AG04450 (cell line): Measurements from ENCODE around the gene HEYL. TPM values are rescaled to one million over a fixed set of nuclear protein-coding genes. Genes with fewer than 3 reads are reported as not detected.

Experiments used
- CTCF ChIA-PET: fragments of 300-600, 350-600 bp; formaldehyde crosslinking; extraction: SDS; loops from one replicate; lab custom pipeline; 2022; ENCODE audit warnings: antibody characterized with exemption, inconsistent platforms; lab: Charles Lee
- POLR2A ChIA-PET: fragments of 350-600 bp; formaldehyde crosslinking; extraction: SDS; loops from one replicate; lab custom pipeline; 2021; ENCODE audit warnings: antibody characterized with exemption, inconsistent platforms; lab: Yijun Ruan, JAX
- DNase-seq: peaks from one replicate; pipeline ENCODE4 v3.0.0-alpha.2; 2011; ENCODE audit warnings: low read depth, low spot score
- H3K27ac ChIP-seq: one replicate; pipeline ENCODE4 v1.5.1; 2012; ENCODE audit warnings: low read depth, low read length, control low read depth
- H3K27me3 ChIP-seq: one replicate; pipeline ENCODE4 v1.6.0; 2012; ENCODE audit warnings: low read length; ENCODE audit not compliant: control insufficient read depth, insufficient read depth
- H3K4me3 ChIP-seq: 2 replicates; pipeline ENCODE4 v1.5.1; 2011; ENCODE audit warnings: mild to moderate bottlenecking, low read depth, low read length, control low read depth
- H3K9me3 ChIP-seq: 2 replicates; pipeline ENCODE4 v1.5.1; 2012; ENCODE audit warnings: low read length; ENCODE audit not compliant: control insufficient read depth, insufficient read depth
- polyA plus RNA-seq: library from polyadenylated mRNA; depleted of rRNA; stranded (reverse); fragments of >200 nt; gene quantifications from 2 replicates; pipeline ENCODE4 v1.2.3, GENCODE V29; 2011
- TF ChIP-seq, protein P1 (sequence below): IDR thresholded peaks from 2 replicates; pipeline ENCODE4 v1.5.1; 2011; ENCODE audit warnings: low read depth, low read length, control low read depth, inconsistent platforms

HEYL gene
- polyA plus RNA-seq, 1 experiment, result 0.14 TPM

DNA sequence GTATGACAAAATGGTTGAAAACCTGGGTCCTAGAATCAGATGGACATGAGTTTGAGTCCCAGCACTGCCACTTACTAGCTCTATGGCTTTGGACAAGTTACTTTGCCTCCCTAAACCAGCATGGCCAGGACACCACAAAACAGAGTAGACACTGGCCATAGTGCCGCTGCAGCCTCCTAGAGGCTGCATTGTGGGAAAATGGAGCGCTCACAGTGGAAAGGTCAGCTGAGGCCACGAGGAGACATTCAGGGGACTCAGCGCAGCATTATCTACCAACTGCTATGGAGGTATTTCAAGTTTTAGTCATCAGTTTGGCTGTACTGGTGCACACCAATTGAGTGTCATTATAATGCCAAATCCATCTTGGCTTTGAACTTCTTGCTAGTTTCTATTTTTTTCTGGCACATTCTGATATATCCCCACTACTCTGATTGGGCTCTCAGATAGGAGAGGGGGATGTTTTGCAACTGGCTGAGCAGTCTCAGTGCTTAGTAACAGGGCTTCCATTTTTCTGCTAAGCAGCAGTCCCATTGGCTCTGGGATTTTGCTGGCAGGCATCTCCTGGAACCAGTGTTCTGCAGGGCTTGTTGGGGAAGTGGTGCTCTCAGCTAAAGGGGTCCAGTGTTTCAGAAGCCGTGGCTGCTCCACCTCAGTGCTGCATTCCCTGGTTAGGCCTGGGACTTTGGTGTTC, 16.3 kb upstream of the HEYL start:
- no peaks in the 10 kb centered on the region for H3K9me3 ChIP-seq
- peaks cover 56% of the 10 kb centered on the region for H3K27me3 ChIP-seq
- H3K4me3 ChIP-seq, result no peak overlapping the region
- DNase-seq, result no peak
- ChIA-PET CTCF (interaction anchor here (0.5 to 10.3 kb wide), 7 partner anchors 8 to 310 kb away, joined by 3 to 320 read pairs (median 6); partner anchors contain the start of gene NT5C1A), POLR2A (no interaction called here)
- TF ChIP-seq, protein P1, sequence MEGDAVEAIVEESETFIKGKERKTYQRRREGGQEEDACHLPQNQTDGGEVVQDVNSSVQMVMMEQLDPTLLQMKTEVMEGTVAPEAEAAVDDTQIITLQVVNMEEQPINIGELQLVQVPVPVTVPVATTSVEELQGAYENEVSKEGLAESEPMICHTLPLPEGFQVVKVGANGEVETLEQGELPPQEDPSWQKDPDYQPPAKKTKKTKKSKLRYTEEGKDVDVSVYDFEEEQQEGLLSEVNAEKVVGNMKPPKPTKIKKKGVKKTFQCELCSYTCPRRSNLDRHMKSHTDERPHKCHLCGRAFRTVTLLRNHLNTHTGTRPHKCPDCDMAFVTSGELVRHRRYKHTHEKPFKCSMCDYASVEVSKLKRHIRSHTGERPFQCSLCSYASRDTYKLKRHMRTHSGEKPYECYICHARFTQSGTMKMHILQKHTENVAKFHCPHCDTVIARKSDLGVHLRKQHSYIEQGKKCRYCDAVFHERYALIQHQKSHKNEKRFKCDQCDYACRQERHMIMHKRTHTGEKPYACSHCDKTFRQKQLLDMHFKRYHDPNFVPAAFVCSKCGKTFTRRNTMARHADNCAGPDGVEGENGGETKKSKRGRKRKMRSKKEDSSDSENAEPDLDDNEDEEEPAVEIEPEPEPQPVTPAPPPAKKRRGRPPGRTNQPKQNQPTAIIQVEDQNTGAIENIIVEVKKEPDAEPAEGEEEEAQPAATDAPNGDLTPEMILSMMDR, result no peak
- no peak overlapping the region for H3K27ac ChIP-seq

DNA sequence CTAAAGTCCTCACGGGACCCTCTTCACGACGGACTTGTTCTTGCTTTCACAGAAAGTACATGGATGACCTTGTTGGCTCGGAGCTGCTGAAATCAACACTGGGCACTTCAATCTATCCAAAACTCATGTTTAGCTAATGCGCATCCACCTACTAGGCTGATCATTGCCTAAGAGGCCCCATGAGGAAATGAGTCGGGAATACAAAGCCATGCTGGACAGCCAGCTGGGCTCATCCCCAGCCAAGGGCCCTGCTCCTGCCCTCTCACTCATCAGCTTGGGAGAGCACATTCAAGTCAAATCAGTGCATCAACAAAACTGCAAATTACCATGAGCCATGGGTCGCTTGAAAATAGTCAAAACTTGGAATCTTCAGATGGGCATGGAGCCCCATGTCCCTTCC, 14.8 kb upstream of the HEYL start:
- CTCF ChIA-PET, result interaction anchor here (1.2 to 10.3 kb wide), 8 partner anchors 15 to 555 kb away, joined by 4 to 320 read pairs (median 4); partner anchors contain the start of gene NT5C1A
- TF ChIP-seq, protein P1, result no peak

DNA sequence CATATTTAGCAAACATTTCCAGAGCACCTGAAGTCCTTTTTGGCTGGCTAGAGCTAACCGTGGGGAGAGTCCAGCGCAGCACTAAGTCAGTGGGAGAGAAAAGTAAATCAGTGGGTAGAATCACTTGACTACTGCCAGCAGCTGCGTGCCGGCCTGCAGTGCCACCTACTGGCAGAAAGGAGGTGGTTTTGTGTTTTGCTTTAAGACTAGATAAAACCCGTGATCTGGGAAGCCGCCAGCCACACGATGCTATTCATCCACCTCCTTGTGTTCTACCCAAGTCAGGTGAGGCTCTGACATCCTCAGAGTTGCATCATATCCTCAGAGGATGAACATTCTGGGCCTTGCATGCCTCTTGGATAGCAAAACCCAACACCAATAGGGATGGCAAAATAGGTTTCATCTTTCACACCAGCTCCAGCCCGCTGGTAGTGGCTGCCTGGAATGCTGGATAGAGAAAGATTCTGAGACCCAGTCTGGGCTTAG, 14.1 kb upstream of the HEYL start:
- TF ChIP-seq, protein P1, result peak; percentile 93
- Histone ChIP-seq H3K27ac (no peak overlapping the region), H3K27me3 (peaks cover 44% of the 10 kb centered on the region), H3K9me3 (no peaks in the 10 kb centered on the region), H3K4me3 (no peak overlapping the region; the same call in 1 of the 2 replicates)
- ChIA-PET CTCF (interaction anchor here (0.5 to 10.3 kb wide), 15 partner anchors 13 to 555 kb away, joined by 3 to 320 read pairs (median 4); partner anchors contain the start of gene NT5C1A), POLR2A (no interaction called here)
- peak; percentile 58 for DNase-seq

More for the DNA sequence above, 14.8 kb upstream of the HEYL start:
- POLR2A ChIA-PET, result no interaction called here
- no peaks in the 10 kb centered on the region for H3K9me3 ChIP-seq
- H3K27ac ChIP-seq, result no peak overlapping the region
- DNase-seq, result no peak
- no peak overlapping the region for H3K4me3 ChIP-seq
- H3K27me3 ChIP-seq, result peaks cover 50% of the 10 kb centered on the region

DNA sequence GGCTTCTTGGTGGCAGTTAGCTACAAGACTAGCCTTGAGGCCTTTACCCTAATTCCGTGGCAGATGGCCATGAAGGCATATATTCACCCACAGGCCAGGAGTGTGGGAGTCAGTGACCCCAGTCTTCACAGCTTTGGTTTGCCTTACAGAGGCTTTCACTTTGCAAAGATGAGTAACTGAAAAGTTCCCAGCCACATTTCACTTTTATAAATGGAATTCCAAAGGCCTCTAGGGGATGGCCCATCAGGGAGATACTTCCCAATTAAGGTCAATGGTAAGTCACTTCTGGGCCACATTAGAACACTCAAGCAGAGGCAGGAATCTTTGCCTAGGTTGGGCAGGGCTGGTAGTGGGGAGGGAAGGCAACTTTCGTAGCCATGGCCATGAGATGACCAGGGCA, 13.1 kb upstream of the HEYL start:
- no peak overlapping the region for H3K4me3 ChIP-seq
- no peaks in the 10 kb centered on the region for H3K9me3 ChIP-seq
- POLR2A ChIA-PET, result interaction anchor here (0.5 kb wide), 1 partner anchor 46 kb away, joined by 4 read pairs; no protein-coding TSS in a partner anchor
- TF ChIP-seq, protein P1, result no peak
- CTCF ChIA-PET, result interaction anchor here (0.7 to 10.3 kb wide), 8 partner anchors 8 to 554 kb away, joined by 3 to 320 read pairs (median 4); partner anchors contain the start of gene NT5C1A
- no peak for DNase-seq
- H3K27ac ChIP-seq, result no peak overlapping the region
- H3K27me3 ChIP-seq, result peaks cover 43% of the 10 kb centered on the region

DNA sequence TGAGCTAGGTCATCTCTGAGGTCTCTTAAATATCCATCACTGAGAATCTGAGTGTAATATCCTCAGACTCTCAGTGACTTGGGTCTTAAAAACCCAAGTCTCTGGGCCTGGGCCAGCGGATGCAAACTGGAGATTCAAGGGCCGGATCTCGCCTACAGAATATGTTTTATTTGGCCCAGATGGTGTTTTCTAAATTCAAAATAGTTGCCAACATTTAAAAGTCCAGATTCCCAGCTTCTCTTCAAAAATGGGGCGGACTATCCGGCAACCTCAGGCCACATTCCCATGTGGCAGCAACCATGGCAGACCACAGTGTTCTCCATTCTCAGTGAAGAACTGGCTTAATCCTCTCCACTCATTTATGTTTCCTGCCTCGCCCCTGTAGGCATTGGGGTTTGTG, 12.7 kb upstream of the HEYL start:
- peaks cover 39% of the 10 kb centered on the region for H3K27me3 ChIP-seq
- POLR2A ChIA-PET, result no interaction called here
- TF ChIP-seq, protein P1, result no peak
- H3K27ac ChIP-seq, result no peak overlapping the region
- H3K9me3 ChIP-seq, result no peaks in the 10 kb centered on the region
- CTCF ChIA-PET, result interaction anchor here (0.7 to 10.3 kb wide), 7 partner anchors 9 to 553 kb away, joined by 3 to 320 read pairs (median 4); partner anchors contain the start of gene NT5C1A
- no peak for DNase-seq
- H3K4me3 ChIP-seq, result no peak overlapping the region
